Vagina (tissue), 2 donors: Measurements from ENCODE around the gene PRKAA1.

Experiments
- CTCF ChIP-seq, 3 experiments: fragments of 450-650 bp in 2 of 3; fragments of 200-600 bp in 1 of 3; sonication (generic) in 1 of 3; IDR thresholded peaks; one replicate each; pipeline ENCODE4 v1.5.1; 2017 to 2019; ENCODE audit warnings: antibody characterized with exemption in 3 of 3, mild to moderate bottlenecking in 2 of 3, moderate library complexity in 2 of 3
- POLR2A ChIP-seq, 2 donors: fragments of 450-650 bp; IDR thresholded peaks; one replicate each; pipeline ENCODE4 v1.6.1; 2017; ENCODE audit warnings: antibody characterized with exemption in 2 of 2, mild to moderate bottlenecking in 2 of 2, moderate library complexity in 2 of 2

DNA sequence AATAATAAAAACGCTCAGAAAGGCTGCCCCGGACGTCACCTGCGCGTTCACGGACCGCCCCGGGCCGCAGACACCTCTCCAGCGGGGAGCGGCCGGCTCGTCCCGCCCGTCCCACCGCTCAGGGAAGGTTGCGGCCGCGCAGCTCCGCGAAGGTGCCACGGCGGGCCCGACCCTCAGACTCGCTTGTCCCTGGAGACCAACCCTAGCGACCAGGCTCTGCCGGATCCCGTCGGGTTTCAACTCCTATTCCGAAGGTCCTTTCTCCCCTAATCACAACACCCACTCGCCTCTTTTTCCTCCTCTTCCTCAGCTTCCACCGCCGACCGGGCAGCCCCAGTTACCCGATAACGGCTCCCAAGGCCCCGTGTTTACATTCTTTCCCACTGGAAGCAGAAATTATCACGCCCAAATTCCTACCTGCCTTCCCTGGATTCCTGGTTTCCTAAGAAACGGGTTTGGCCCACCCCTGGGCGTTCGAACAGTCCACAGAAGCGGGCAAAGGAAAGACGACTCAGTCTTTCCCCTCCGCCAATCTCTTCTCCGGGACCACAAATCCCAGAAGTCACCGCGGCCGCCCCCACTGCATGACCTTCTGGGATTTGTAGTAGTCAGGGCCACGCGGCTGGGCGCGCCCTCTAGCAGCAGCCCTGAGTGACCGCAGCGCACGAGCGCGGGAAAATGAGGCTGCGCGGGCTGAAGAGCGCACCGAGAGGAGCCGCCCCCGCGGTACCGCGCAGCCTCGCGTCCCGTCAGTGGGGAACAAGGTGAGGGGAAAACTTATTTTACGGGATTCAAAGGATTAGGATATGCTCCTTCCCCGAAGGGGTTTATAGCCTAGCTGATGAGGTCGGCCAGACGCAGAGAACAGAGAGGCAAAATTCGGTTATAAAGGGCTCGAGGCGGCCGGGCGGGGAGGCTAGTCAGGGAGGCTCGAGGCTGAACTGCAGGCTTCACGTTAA lies 42.5 kb downstream of the PRKAA1 start, which contains the start of gene TTC33:
- TF ChIP-seq POLR2A (IDR thresholded peaks at IDR 0.05), result peak in 1 of 2 donors; percentile 69
- TF ChIP-seq CTCF (IDR thresholded peaks at IDR 0.05), result peak; percentile 57 to 76 (median 72)
